ENCODE results near the gene PLEKHA6.
"Not testable (repeated sequence)": the region's sequence is repeated elsewhere in the genome, so short reads cannot be mapped to it uniquely, and the experiment has no call there.

PLEKHA6 gene

GRCh38 chr1:204258213-204259115 is 101.3 kb downstream of the PLEKHA6 start:
- DNase-seq: no peak

GRCh38 chr1:204257446-204257845 is 102.3 kb downstream of the PLEKHA6 start:
- DNase-seq: no peak

DNA sequence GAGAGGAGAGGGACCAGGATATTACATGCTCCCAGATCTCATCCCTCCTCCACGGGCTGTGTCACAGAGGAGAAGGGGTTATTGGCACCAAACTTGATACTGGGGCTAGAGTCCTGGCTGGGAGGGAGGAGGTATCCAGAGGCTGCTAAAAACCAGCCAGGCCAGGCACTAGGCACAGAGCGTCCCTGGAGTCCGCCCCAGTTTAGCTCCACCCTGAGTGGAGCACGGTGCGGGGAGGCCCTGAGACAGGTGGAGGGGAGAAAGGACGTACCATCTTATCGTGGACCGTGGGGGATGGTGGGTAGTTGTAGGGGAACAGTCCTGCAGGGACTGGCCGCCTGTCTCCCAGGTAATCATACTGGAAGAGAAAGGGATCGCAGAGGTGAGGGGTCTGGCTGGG is 103.2 kb downstream of the PLEKHA6 start:
- DNase-seq: no peak

DNA sequence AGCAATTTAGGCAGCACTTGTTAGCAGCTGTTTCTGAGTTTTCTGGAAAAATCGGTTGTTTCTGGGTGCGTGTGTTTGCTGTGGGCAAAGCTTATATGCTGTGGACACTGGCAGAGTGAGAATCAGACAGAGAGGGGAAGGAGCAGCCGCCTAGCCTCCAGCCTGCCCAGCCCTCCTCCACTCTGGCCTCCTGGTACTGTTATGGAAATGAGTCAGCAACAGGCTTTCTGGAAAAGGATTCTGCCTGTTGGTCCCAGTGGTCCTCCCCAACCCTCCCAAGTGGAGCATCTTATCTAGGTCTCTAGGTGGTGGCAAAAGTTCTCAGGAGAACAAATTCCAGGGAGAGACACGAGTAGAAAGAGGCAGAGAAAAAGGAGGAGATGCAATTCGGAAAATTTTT is 103.8 kb downstream of the PLEKHA6 start:
- no peak for DNase-seq

- DNase-seq: no peak
Measured at GRCh38 chr1:204255225-204255624, 104.5 kb downstream of the PLEKHA6 start.

GRCh38 chr1:204254031-204254661 is 105.6 kb downstream of the PLEKHA6 start:
- DNase-seq: no peak

GRCh38 chr1:204251926-204252689 is 107.6 kb downstream of the PLEKHA6 start:
- no peak for DNase-seq

DNA sequence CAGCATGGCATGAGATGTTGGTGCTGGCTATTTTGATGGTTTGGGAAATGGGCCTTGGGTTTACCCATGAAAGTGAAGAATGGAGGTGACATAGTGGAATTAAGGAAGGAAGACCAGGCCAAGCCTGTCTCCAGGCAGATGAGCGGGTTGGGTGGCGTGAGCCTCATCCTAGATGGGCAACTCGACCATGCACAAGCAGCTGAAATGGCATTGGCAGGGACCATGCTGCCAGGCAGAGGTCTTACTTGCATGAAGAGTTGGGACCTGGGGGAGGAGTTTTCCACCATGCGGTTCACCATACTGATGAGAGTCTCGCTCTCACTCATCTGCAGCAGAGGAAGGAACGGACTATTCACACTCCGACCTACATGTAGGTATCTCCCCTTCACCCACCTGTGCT is 108.4 kb downstream of the PLEKHA6 start:
- no peak for DNase-seq

- DNase-seq: no peak
Measured at GRCh38 chr1:204250428-204251030, 109.2 kb downstream of the PLEKHA6 start.

DNA sequence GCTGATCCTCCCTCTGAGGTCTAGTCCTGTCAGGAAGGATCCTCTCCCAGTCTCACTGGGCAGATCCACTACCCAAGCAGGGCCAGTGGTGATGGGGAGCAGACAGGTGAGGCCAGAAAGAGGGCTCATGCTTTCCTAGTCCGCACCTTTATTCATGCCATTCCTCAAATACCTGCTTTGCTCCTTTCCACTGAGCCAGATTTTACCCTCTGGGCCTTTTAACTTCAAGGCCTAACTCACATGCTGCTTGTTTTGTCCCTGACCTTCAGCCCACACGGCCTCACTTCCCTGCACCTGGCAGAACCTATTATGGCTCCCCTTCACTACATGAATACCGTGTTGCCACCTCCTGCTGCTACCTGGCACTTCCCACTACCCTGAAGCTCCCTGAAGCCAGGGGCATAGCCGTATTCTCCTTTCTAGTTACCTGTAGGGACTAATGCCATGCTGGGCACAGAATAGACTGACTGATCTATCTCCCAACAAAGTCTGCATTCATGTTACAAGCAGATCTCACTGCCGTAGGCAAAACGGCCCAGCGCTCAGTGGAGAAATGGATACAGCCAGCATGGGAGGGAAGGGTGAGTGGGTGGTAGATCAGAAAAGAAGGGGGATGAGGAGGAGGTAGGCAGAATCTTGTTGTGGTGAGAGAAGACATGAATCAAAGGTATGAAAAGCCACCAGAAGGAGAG is 109.8 kb downstream of the PLEKHA6 start:
- DNase-seq: no peak

GRCh38 chr1:204248954-204249353 is 110.8 kb downstream of the PLEKHA6 start:
- DNase-seq: no peak

DNA sequence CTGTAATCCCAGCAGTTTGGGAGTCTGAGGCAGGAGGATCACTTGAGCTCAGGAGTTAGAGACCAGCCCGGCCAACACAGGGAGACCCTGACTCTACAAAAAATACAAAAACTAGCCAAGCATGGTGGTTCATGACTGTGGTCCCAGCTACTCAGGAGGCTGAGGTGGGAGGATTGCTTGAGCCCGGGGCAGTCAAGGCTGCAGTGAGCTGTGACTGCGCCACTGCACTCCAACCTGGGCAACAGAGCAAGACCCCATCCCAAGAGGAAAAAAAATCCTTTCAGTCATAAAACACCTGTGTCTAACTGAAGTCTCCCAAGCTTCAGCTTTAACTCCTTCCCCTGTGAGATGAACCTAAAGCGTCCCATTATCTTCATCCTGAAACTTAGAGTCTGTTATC is 112.9 kb downstream of the PLEKHA6 start:
- no peak for DNase-seq

- no peak for DNase-seq
Measured at GRCh38 chr1:204242920-204243319, 116.8 kb downstream of the PLEKHA6 start.

DNA sequence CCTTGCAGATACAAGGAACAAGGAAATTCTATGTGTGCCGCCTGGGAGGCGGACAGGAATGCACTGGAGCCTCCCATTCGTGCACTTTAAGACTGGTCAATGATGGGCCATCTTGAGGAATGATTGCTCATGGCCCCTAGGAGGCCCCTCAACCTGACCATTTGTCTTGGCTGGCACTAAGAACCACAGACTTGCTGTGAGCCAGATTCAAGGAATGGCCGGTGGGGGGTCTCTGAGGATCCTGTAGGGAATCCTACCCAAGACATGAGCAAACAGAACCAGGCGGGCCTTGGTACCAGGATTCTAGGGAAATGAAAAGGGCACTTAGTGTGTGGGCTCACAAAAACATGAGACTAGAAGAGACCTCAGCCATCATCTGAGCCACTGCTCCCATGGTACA is 117.8 kb downstream of the PLEKHA6 start:
- DNase-seq: no peak

DNA sequence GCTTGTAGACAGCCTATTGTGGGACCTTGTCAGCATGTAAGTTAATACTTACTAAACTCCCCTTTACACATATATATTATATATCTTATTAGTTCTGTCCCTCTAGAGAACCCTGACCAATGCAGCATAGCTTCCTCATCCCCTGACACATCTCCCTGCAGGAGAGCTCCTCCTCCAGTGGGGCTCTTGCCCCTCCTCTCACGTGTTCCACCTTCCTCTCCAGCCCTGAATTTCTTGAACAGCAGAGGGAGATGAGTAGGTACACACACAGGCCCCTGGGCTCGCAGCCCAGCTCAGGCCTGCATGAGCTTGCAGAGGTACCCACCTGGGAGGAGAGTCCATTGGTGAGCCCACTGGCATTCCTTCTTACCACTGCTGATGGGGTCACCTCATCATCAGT is 118.7 kb downstream of the PLEKHA6 start:
- no peak for DNase-seq

DNA sequence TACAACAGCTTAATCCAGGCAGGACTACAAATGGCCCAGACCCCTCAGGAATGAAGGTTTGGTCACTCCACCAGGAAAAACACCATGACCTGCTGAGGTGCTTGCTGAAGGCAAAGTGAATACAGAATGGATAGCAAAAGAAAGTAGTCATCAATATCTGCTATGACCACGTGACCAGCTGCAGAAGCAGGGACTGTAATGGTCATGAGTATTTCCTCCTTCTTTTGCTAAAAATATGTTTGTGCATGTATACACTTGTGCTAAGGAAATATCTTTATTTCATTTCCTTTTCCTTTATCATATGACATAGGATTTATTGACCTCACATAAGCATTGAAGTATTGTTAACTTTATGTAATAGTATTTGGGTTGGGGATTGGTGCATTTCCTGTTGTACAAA is 119.5 kb downstream of the PLEKHA6 start:
- DNase-seq: no peak

DNA sequence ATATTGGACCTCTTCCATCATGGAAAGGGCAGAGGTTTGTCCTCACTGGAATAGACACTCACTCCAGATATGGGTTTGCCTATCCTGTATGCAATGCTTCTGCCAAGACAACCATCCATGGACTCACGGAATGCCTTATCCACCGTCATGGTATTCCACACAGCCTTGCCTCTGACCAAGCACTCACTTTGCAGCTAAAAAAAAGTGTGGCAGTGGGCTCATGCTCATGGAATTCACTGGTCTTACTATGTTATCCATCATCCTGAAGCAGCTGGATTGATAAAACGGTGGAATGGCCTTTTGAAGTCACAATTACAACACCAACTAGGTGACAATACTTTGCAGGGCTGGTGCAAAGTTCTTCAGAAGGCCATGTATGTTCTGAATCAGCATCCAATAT is 120.3 kb downstream of the PLEKHA6 start:
- not testable (repeated sequence) for DNase-seq

- DNase-seq: not testable (repeated sequence)
Measured at GRCh38 chr1:204238520-204238919, 121.2 kb downstream of the PLEKHA6 start.

DNA sequence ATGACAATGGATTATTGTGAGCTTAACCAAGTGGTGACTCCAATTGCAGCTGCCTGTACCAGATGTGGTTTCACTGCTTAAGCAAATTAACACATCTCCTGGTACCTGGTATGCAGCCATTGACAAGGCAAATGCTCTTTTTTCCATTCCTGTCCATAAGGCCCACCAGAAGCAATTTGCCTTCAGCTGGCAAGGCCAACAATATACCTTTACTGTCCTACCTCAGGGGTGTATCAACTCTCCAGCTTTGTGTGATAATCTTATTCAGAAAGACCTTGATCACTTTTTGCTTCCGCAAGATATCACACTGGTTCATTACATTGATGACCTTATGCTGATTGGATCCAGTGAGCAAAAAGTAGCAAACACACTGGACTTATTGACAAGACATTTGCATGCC is 122.2 kb downstream of the PLEKHA6 start:
- DNase-seq: not testable (repeated sequence)

DNA sequence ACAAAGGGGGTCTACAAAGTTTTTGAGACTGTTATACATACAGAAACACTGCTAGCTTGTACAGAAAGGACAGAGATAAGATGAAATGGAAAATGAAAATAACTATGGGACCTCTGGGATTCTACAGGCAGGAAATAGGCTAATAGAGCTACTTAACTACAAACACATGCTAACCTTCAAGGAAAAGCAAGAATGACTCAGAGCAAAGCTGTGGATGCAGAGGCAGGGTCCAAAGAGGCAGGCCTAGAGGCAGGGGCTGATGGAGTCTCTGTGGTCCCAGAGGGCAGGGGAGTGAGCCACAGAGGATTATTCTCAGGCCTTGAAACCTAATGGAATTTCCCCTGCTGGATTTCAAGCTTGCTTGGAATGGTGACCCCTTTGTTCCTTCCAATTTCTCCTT is 127.2 kb downstream of the PLEKHA6 start:
- DNase-seq: no peak

GRCh38 chr1:204230211-204230610 is 129.5 kb downstream of the PLEKHA6 start:
- DNase-seq: no peak

GRCh38 chr1:204228896-204229295 is 130.8 kb downstream of the PLEKHA6 start:
- DNase-seq: no peak
